HepG2 (cell line): ENCODE results near the gene GGT7. TPM values are rescaled to one million over a fixed set of nuclear protein-coding genes. Genes with fewer than 3 reads are reported as not detected.

Experiments used
- ADNP ChIP-seq: sonication (generic); formaldehyde crosslinking; IDR thresholded peaks from 2 replicates; pipeline ENCODE4 v1.4.0; 2020; ENCODE audit warnings: missing genetic modification reagents
- HNF4G ChIP-seq, 2 experiments: sonication (generic) in 1 of 2; formaldehyde crosslinking in 1 of 2; IDR thresholded peaks; 2 replicates each; pipeline versions ENCODE4 v1.4.0 to v1.6.1; 2011 to 2020; ENCODE audit warnings: borderline replicate concordance in 2 of 2, low read depth in 2 of 2, mild to moderate bottlenecking in 2 of 2, low read length in 1 of 2, missing genetic modification reagents in 1 of 2, moderate library complexity in 1 of 2
- HOXA7 ChIP-seq: sonication (generic); formaldehyde crosslinking; IDR thresholded peaks from 2 replicates; pipeline ENCODE4 v1.8.1; 2022; ENCODE audit warnings: mild to moderate bottlenecking, missing genetic modification reagents, moderate library complexity
- HOXA9 ChIP-seq: sonication (generic); formaldehyde crosslinking; IDR thresholded peaks from 2 replicates; pipeline ENCODE4 v1.8.1; 2022; ENCODE audit warnings: missing genetic modification reagents, mild to moderate bottlenecking, moderate library complexity, borderline replicate concordance
- MIXL1 ChIP-seq: IDR thresholded peaks from 2 replicates; pipeline ENCODE4 v1.6.1; 2016
- MTA3 ChIP-seq: sonication (generic); formaldehyde crosslinking; IDR thresholded peaks from 2 replicates; pipeline ENCODE4 v1.4.0; 2020; ENCODE audit warnings: missing genetic modification reagents
- PHF8 ChIP-seq: sonication (generic); formaldehyde crosslinking; IDR thresholded peaks from 2 replicates; pipeline ENCODE4 v1.5.0; 2020; ENCODE audit warnings: missing genetic modification reagents
- SALL2 ChIP-seq: sonication (generic); formaldehyde crosslinking; IDR thresholded peaks from 2 replicates; pipeline ENCODE4 v1.8.1; 2023; ENCODE audit warnings: mild to moderate bottlenecking, missing genetic modification reagents, inconsistent platforms
- WIZ ChIP-seq: sonication (generic); formaldehyde crosslinking; IDR thresholded peaks from 2 replicates; pipeline ENCODE4 v1.5.1; 2020; ENCODE audit warnings: mild to moderate bottlenecking, missing genetic modification reagents
- ZFP36L1 ChIP-seq: sonication (generic); formaldehyde crosslinking; IDR thresholded peaks from 2 replicates; pipeline ENCODE4 v1.8.0; 2022; ENCODE audit warnings: mild to moderate bottlenecking, missing genetic modification reagents, moderate library complexity
- ZKSCAN5 ChIP-seq: sonication (generic); formaldehyde crosslinking; IDR thresholded peaks from 2 replicates; pipeline ENCODE4 v1.5.1; 2020; ENCODE audit warnings: mild to moderate bottlenecking, missing genetic modification reagents
- ZNF335 ChIP-seq: sonication (generic); formaldehyde crosslinking; IDR thresholded peaks from 2 replicates; pipeline ENCODE4 v1.4.0; 2020; ENCODE audit warnings: missing genetic modification reagents
- ZNF703 ChIP-seq: sonication (generic); formaldehyde crosslinking; IDR thresholded peaks from 2 replicates; pipeline ENCODE4 v1.5.1; 2020; ENCODE audit warnings: missing genetic modification reagents, mild to moderate bottlenecking, moderate library complexity, borderline replicate concordance
- ZNF790 ChIP-seq: sonication (generic); formaldehyde crosslinking; IDR thresholded peaks from 2 replicates; pipeline ENCODE4 v1.8.0; 2022; ENCODE audit warnings: missing genetic modification reagents, mild to moderate bottlenecking, borderline replicate concordance
- ZNF850 ChIP-seq: sonication (generic); formaldehyde crosslinking; conservative IDR thresholded peaks from 2 replicates; pipeline ENCODE4 v1.9.0; 2021; ENCODE audit warnings: mild to moderate bottlenecking, missing genetic modification reagents
- polyA plus RNA-seq, 8 experiments: library from polyadenylated mRNA; depleted of rRNA in 3 of 8; stranded (reverse) in 7 of 8; unstranded in 1 of 8; fragments of >200 nt; fragmentation: Illumina TruSeq in 4 of 8; extraction: Trizol in 4 of 8; gene quantifications; 2 replicates each; pipeline versions ENCODE4 v1.2.1 to v1.2.3, GENCODE V29; 2011 to 2016; ENCODE audit warnings: low read depth in 4 of 8, missing spikeins in 1 of 8, mixed read lengths in 1 of 8; ENCODE audit not compliant: insufficient read depth in 1 of 8
- total RNA-seq, 5 experiments: library from RNA; depleted of rRNA; stranded (reverse); fragments of >200 nt; fragmentation: Illumina TruSeq; extraction: Trizol; gene quantifications; 2 replicates each; pipeline ENCODE4 v1.2.3, GENCODE V29; 2016; ENCODE audit warnings: low read depth in 1 of 5
- TF ChIP-seq, protein P1 (sequence below): sonication (generic); formaldehyde crosslinking; conservative IDR thresholded peaks from 2 replicates; pipeline ENCODE4 v1.8.0; 2022; ENCODE audit warnings: mild to moderate bottlenecking, moderate library complexity, missing genetic modification reagents
- TF ChIP-seq, protein P2 (sequence below): sonication (generic); formaldehyde crosslinking; IDR thresholded peaks from 2 replicates; pipeline ENCODE4 v1.4.0; 2020; ENCODE audit warnings: missing genetic modification reagents, borderline replicate concordance
- TF ChIP-seq, protein P3 (sequence below): sonication (generic); formaldehyde crosslinking; IDR thresholded peaks from 2 replicates; pipeline ENCODE4 v1.4.0; 2020; ENCODE audit warnings: missing genetic modification reagents, mild to moderate bottlenecking, borderline replicate concordance

GGT7 gene
- total and polyA plus RNA-seq, 2 of the 13 experiments (the other 11 are each of a cell fraction or from before 2014, with no cell fraction given): 6.6 to 23.0 TPM

DNA sequence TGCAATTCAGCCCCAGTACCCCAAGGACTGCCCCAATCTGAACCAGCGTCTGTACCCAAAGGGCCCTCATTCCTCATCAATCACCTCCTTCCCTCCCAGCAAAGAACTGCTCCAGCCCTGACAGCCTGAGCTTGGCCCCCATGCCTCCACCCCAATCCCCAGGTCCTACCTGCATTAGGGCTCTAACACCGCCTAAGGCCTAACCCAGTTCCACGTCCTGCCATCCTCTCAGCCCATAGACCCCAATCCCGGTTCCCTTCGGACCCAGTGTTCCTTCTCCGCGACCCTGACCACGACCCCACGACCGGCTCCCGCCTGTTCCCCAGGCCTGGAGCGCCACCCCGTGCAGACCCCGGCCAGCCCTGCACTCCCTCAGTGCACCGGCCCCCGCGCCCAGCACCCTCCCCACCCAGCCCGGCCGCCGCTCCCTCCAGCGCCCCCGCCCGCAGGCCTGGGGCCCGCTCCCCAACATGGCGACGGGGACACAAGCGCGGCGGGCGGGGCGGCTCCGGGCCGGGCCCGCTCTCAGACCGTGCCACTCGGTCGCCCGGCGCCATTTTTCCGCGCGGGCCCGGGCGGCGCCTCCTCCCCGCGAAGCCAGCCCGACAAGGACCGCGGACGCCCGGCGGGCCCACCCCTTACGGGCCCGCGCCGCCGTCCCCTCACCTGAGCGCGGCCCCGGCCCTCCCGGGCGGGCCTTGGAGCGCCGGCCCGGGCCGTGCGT lies 47.7 kb downstream of the GGT7 start (continued):
- TF ChIP-seq PHF8 (CRISPR knock-in tag): peak; percentile 88
- 0 out of 2 replicates have a peak, but pooled peaks have one; percentile 11 for TF ChIP-seq ZNF335 (CRISPR knock-in tag)
- TF ChIP-seq ZNF703: no peak; the same call in 1 of the 2 replicates
- TF ChIP-seq MTA3 (CRISPR knock-in tag): no peak
- no peak for TF ChIP-seq ADNP
- TF ChIP-seq ZNF790: peak; percentile 98; the same call in 1 of the 2 replicates
- TF ChIP-seq, protein P1, sequence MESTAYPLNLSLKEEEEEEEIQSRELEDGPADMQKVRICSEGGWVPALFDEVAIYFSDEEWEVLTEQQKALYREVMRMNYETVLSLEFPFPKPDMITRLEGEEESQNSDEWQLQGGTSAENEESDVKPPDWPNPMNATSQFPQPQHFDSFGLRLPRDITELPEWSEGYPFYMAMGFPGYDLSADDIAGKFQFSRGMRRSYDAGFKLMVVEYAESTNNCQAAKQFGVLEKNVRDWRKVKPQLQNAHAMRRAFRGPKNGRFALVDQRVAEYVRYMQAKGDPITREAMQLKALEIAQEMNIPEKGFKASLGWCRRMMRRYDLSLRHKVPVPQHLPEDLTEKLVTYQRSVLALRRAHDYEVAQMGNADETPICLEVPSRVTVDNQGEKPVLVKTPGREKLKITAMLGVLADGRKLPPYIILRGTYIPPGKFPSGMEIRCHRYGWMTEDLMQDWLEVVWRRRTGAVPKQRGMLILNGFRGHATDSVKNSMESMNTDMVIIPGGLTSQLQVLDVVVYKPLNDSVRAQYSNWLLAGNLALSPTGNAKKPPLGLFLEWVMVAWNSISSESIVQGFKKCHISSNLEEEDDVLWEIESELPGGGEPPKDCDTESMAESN (CRISPR knock-in tag): peak; percentile 85; the same call in 1 of the 2 replicates
- no peak for TF ChIP-seq ZNF850
- no peak for TF ChIP-seq MIXL1 (CRISPR knock-in tag)
- TF ChIP-seq SALL2 (CRISPR knock-in tag): peak; percentile 92
- no peak for TF ChIP-seq ZKSCAN5
- TF ChIP-seq, protein P2, sequence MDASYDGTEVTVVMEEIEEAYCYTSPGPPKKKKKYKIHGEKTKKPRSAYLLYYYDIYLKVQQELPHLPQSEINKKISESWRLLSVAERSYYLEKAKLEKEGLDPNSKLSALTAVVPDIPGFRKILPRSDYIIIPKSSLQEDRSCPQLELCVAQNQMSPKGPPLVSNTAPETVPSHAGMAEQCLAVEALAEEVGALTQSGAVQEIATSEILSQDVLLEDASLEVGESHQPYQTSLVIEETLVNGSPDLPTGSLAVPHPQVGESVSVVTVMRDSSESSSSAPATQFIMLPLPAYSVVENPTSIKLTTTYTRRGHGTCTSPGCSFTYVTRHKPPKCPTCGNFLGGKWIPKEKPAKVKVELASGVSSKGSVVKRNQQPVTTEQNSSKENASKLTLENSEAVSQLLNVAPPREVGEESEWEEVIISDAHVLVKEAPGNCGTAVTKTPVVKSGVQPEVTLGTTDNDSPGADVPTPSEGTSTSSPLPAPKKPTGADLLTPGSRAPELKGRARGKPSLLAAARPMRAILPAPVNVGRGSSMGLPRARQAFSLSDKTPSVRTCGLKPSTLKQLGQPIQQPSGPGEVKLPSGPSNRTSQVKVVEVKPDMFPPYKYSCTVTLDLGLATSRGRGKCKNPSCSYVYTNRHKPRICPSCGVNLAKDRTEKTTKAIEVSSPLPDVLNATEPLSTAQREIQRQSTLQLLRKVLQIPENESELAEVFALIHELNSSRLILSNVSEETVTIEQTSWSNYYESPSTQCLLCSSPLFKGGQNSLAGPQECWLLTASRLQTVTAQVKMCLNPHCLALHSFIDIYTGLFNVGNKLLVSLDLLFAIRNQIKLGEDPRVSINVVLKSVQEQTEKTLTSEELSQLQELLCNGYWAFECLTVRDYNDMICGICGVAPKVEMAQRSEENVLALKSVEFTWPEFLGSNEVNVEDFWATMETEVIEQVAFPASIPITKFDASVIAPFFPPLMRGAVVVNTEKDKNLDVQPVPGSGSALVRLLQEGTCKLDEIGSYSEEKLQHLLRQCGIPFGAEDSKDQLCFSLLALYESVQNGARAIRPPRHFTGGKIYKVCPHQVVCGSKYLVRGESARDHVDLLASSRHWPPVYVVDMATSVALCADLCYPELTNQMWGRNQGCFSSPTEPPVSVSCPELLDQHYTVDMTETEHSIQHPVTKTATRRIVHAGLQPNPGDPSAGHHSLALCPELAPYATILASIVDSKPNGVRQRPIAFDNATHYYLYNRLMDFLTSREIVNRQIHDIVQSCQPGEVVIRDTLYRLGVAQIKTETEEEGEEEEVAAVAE (CRISPR knock-in tag): no peak
- TF ChIP-seq, protein P3, sequence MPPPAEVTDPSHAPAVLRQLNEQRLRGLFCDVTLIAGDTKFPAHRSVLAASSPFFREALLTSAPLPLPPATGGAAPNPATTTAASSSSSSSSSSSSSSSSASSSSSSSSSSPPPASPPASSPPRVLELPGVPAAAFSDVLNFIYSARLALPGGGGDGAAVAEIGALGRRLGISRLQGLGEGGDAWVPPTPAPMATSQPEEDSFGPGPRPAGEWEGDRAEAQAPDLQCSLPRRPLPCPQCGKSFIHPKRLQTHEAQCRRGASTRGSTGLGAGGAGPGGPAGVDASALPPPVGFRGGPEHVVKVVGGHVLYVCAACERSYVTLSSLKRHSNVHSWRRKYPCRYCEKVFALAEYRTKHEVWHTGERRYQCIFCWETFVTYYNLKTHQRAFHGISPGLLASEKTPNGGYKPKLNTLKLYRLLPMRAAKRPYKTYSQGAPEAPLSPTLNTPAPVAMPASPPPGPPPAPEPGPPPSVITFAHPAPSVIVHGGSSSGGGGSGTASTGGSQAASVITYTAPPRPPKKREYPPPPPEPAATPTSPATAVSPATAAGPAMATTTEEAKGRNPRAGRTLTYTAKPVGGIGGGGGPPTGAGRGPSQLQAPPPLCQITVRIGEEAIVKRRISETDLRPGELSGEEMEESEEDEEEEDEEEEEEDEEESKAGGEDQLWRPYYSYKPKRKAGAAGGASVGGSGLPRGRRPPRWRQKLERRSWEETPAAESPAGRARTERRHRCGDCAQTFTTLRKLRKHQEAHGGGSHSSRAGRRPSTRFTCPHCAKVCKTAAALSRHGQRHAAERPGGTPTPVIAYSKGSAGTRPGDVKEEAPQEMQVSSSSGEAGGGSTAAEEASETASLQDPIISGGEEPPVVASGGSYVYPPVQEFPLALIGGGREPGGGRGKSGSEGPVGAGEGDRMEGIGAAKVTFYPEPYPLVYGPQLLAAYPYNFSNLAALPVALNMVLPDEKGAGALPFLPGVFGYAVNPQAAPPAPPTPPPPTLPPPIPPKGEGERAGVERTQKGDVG (CRISPR knock-in tag): no peak
- no peak for TF ChIP-seq HOXA7 (CRISPR knock-in tag)
- 0 out of 2 replicates have a peak, but pooled peaks have one; percentile 52 for TF ChIP-seq WIZ (CRISPR knock-in tag)
- no peak for TF ChIP-seq HOXA9
- TF ChIP-seq ZFP36L1: no peak
- no peak for TF ChIP-seq HNF4G (IDR thresholded peaks at IDR 0.05; ENCODE audit: borderline replicate concordance, low read depth, low read length)
- no peak for TF ChIP-seq HNF4G (CRISPR knock-in tag; IDR thresholded peaks at IDR 0.05; ENCODE audit: borderline replicate concordance, low read depth)
